GDM1 (cell line): ENCODE data around the gene GOLGA3.

Experiments used
- DNase-seq: peaks from one replicate; lab custom pipeline; 2025; lab: John Stamatoyannopoulos, UW

Gene GOLGA3

DNA sequence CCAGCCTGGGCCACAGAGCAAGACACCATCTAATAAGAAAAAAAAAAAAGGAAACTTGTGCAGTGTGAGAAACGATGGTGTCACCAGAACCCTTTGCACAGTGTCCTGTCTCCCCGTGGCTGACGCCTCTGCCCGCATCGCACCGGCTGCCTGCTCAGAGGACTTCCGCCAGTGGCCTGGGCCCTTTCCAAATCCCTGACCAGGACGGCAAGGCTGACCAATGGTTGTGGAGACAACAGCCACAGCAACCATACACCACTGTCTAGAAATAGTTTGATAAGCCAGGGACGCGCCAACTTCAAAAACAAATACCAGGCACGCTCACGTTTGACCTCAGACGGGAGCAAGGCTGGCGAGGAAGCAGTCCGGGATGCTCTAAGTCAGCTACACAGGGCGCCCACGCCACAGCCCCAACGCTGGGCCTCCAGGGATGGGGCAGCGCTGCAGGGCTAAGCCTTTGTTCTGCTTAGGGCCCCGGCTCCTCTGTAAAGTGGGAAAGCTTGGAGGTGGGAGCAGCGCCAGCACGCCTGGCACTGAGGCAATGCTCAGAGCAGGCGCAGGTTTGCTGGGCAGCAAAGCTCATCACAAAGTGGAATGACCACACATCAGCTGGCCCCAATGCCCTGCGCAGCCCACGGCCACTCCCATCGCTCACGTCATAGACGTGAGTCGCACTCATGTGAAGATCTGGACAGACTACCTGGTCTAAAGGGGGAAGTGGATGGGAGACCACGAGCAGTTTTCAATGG lies 105.5 kb downstream of the GOLGA3 start:
- no peak for DNase-seq

DNA sequence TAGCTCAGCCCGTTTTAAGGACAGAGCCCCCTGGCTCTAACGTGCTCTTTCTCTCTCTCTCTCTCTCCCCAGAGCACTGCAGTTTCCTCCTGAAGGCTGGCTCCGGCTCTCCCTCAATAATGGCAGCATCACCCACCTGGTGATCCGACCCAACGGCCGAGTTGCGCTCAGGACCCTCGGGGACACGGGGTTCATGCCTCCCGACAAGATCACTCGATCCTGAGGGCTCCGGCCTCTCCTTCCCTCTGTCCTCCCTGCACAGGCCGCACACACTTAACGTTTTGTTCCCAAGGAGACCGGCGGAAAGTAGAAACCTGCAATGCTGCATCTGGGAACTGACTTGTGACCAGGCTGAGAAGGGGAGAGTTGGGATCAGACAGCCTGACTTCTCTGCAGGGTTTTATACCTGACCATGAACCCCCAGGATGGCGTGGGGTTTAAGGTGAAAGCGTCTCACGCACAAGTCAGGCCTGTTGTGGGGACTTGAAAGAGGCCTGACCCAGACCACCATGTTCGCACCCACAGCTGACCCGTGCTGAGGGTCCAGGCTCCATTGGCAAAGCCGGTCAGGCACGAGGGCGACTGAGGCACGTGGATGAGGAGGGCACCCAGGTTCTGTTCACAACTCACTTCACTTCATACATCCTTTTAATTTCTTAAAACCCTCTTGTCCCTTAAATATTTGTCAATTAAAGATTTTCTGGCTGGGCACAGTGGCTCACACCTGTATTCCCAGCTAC lies 107.9 kb downstream of the GOLGA3 start:
- no peak for DNase-seq

- no peak for DNase-seq
Observed at GRCh38 chr12:132719954-132720324, 108.7 kb downstream of the GOLGA3 start.

DNA sequence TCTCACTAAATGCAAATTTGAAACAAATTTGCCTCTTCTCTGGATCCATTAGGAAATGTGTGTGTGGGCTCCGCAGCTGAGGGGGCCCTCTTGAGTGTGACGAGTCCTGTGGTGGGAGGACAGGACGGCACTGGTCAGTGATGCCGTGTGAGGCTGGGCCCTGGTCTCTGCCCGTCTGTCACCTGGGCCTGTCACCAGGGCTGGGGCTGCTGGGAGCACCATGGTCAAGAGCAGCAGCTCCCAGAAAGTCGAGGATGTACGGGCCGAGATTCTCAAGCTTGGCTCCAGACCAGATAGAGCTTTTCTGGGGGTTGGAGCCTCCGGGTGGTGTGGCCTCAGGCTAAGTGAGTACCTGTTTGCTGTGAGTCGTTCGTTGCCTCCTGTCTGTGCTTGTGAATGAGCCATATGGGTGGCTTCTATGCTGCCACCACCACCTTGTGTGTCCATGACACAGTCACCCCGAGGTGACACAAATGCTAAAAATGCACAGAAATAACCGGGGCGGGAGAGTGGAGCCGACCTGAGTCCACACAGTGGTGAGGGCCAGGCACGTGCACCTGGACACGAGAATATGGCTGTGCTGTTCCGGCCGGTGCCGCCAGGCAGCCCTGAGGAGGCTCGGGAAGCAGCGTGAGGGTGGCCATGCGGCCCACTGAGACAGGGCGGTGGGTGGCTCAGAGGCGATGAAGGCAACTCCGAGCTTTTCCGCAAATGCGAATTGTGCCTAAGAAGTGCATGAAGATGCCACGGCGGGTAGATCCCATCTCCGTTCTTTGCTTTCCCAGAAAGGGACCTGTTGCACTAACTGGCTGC lies 109.3 kb downstream of the GOLGA3 start:
- no peak for DNase-seq
